Measurements from ENCODE around the gene FDPS.

Gene FDPS

GRCh38 chr1:155293086-155293749 is 15.4 kb upstream of the FDPS start:
- Histone ChIP-seq H3K9ac (ENCODE audit: low read length) (no peak overlapping the region), H3K4me3 (ENCODE audit: low read length) (no peak overlapping the region), H3K4me1 (ENCODE audit: control insufficient read depth, insufficient read depth, low read length) (no peaks in the 10 kb centered on the region), H3K36me3 (ENCODE audit: control insufficient read depth, insufficient read depth, low read length) (no peaks in the 10 kb centered on the region), H3K27me3 (ENCODE audit: control insufficient read depth, insufficient read depth, low read length) (peaks cover 36% of the 10 kb centered on the region), H3K9me3 (ENCODE audit: control insufficient read depth, low read length) (no peaks in the 10 kb centered on the region)

GRCh38 chr1:155294520-155295182 is 14.0 kb upstream of the FDPS start:
- Histone ChIP-seq H3K4me3 (ENCODE audit: low read length) (no peak overlapping the region), H3K9ac (ENCODE audit: low read length) (no peak overlapping the region), H3K4me1 (ENCODE audit: control insufficient read depth, insufficient read depth, low read length) (no peaks in the 10 kb centered on the region), H3K9me3 (ENCODE audit: control insufficient read depth, low read length) (no peaks in the 10 kb centered on the region), H3K27me3 (ENCODE audit: control insufficient read depth, insufficient read depth, low read length) (peaks cover 36% of the 10 kb centered on the region), H3K36me3 (ENCODE audit: control insufficient read depth, insufficient read depth, low read length) (no peaks in the 10 kb centered on the region)

- H3K4me3 ChIP-seq (ENCODE audit: low read length) = no peak overlapping the region
- no peak overlapping the region for H3K9ac ChIP-seq (ENCODE audit: low read length)
- H3K4me1 ChIP-seq (ENCODE audit: control insufficient read depth, insufficient read depth, low read length) = no peaks in the 10 kb centered on the region
- no peaks in the 10 kb centered on the region for H3K9me3 ChIP-seq (ENCODE audit: control insufficient read depth, low read length)
- peaks cover 36% of the 10 kb centered on the region for H3K27me3 ChIP-seq (ENCODE audit: control insufficient read depth, insufficient read depth, low read length)
- no peaks in the 10 kb centered on the region for H3K36me3 ChIP-seq (ENCODE audit: control insufficient read depth, insufficient read depth, low read length)
Measured at GRCh38 chr1:155295183-155295941, 13.3 kb upstream of the FDPS start.

- Histone ChIP-seq H3K27me3 (ENCODE audit: control insufficient read depth, insufficient read depth, low read length) (peaks cover 36% of the 10 kb centered on the region), H3K36me3 (ENCODE audit: control insufficient read depth, insufficient read depth, low read length) (no peaks in the 10 kb centered on the region), H3K9ac (ENCODE audit: low read length) (no peak overlapping the region), H3K4me3 (ENCODE audit: low read length) (no peak overlapping the region), H3K9me3 (ENCODE audit: control insufficient read depth, low read length) (no peaks in the 10 kb centered on the region), H3K4me1 (ENCODE audit: control insufficient read depth, insufficient read depth, low read length) (no peaks in the 10 kb centered on the region)
Measured at GRCh38 chr1:155295942-155296267, 12.8 kb upstream of the FDPS start.

GRCh38 chr1:155296661-155297060 is 12.0 kb upstream of the FDPS start:
- no peak overlapping the region for H3K4me3 ChIP-seq (ENCODE audit: low read length)
- H3K27me3 ChIP-seq (ENCODE audit: control insufficient read depth, insufficient read depth, low read length) = peaks cover 36% of the 10 kb centered on the region
- H3K36me3 ChIP-seq (ENCODE audit: control insufficient read depth, insufficient read depth, low read length) = no peaks in the 10 kb centered on the region
- no peaks in the 10 kb centered on the region for H3K9me3 ChIP-seq (ENCODE audit: control insufficient read depth, low read length)
- no peaks in the 10 kb centered on the region for H3K4me1 ChIP-seq (ENCODE audit: control insufficient read depth, insufficient read depth, low read length)
- H3K9ac ChIP-seq (ENCODE audit: low read length) = no peak overlapping the region

- no peak overlapping the region for H3K4me3 ChIP-seq (ENCODE audit: low read length)
Measured at GRCh38 chr1:155297384-155297783, 11.3 kb upstream of the FDPS start.

GRCh38 chr1:155300024-155300423 is 8.6 kb upstream of the FDPS start:
- Histone ChIP-seq H3K36me3 (ENCODE audit: control insufficient read depth, insufficient read depth, low read length) (no peaks in the 10 kb centered on the region), H3K4me1 (ENCODE audit: control insufficient read depth, insufficient read depth, low read length) (no peaks in the 10 kb centered on the region), H3K9ac (ENCODE audit: low read length) (no peak overlapping the region), H3K9me3 (ENCODE audit: control insufficient read depth, low read length) (no peaks in the 10 kb centered on the region), H3K4me3 (ENCODE audit: low read length) (no peak overlapping the region), H3K27me3 (ENCODE audit: control insufficient read depth, insufficient read depth, low read length) (peaks cover 24% of the 10 kb centered on the region)

More at GRCh38 chr1:155297384-155297783, 11.3 kb upstream of the FDPS start:
- no peaks in the 10 kb centered on the region for H3K9me3 ChIP-seq (ENCODE audit: control insufficient read depth, low read length)
- no peak overlapping the region for H3K9ac ChIP-seq (ENCODE audit: low read length)
- no peaks in the 10 kb centered on the region for H3K36me3 ChIP-seq (ENCODE audit: control insufficient read depth, insufficient read depth, low read length)
- H3K4me1 ChIP-seq (ENCODE audit: control insufficient read depth, insufficient read depth, low read length) = no peaks in the 10 kb centered on the region
- peaks cover 36% of the 10 kb centered on the region for H3K27me3 ChIP-seq (ENCODE audit: control insufficient read depth, insufficient read depth, low read length)

GRCh38 chr1:155300553-155301329 is 7.9 kb upstream of the FDPS start:
- Histone ChIP-seq H3K4me3 (ENCODE audit: low read length) (no peak overlapping the region), H3K9ac (ENCODE audit: low read length) (no peak overlapping the region), H3K36me3 (ENCODE audit: control insufficient read depth, insufficient read depth, low read length) (no peaks in the 10 kb centered on the region), H3K9me3 (ENCODE audit: control insufficient read depth, low read length) (no peaks in the 10 kb centered on the region), H3K4me1 (ENCODE audit: control insufficient read depth, insufficient read depth, low read length) (no peaks in the 10 kb centered on the region), H3K27me3 (ENCODE audit: control insufficient read depth, insufficient read depth, low read length) (peaks cover 17% of the 10 kb centered on the region)

- Histone ChIP-seq H3K4me1 (ENCODE audit: control insufficient read depth, insufficient read depth, low read length) (no peaks in the 10 kb centered on the region), H3K4me3 (ENCODE audit: low read length) (no peak within 1 kb of the TSS), H3K9me3 (ENCODE audit: control insufficient read depth, low read length) (no peaks in the 10 kb centered on the region), H3K27me3 (ENCODE audit: control insufficient read depth, insufficient read depth, low read length) (peaks cover 10% of the 10 kb centered on the region), H3K36me3 (ENCODE audit: control insufficient read depth, insufficient read depth, low read length) (no peaks in the 10 kb centered on the region), H3K9ac (ENCODE audit: low read length) (no peak within 1 kb of the TSS)
Measured at GRCh38 chr1:155301342-155301841, 7.3 kb upstream of the FDPS start, which contains the start of gene PKLR. TSS of gene PKLR (minus strand) at chr1:155301438. CDS start at chr1:155301395, 43 bp downstream.

- no peaks in the 10 kb centered on the region for H3K27me3 ChIP-seq (ENCODE audit: control insufficient read depth, insufficient read depth, low read length)
- H3K9ac ChIP-seq (ENCODE audit: low read length) = no peak overlapping the region
- no peaks in the 10 kb centered on the region for H3K36me3 ChIP-seq (ENCODE audit: control insufficient read depth, insufficient read depth, low read length)
- no peak overlapping the region for H3K4me3 ChIP-seq (ENCODE audit: low read length)
- peaks cover 12% of the 10 kb centered on the region for H3K4me1 ChIP-seq (ENCODE audit: control insufficient read depth, insufficient read depth, low read length)
- no peaks in the 10 kb centered on the region for H3K9me3 ChIP-seq (ENCODE audit: control insufficient read depth, low read length)
Measured at GRCh38 chr1:155304558-155305063, 4.1 kb upstream of the FDPS start.

GRCh38 chr1:155305881-155306391 is 2.7 kb upstream of the FDPS start:
- Histone ChIP-seq H3K27me3 (ENCODE audit: control insufficient read depth, insufficient read depth, low read length) (no peaks in the 10 kb centered on the region), H3K9me3 (ENCODE audit: control insufficient read depth, low read length) (no peaks in the 10 kb centered on the region), H3K4me3 (ENCODE audit: low read length) (no peak overlapping the region), H3K4me1 (ENCODE audit: control insufficient read depth, insufficient read depth, low read length) (peaks cover 24% of the 10 kb centered on the region), H3K36me3 (ENCODE audit: control insufficient read depth, insufficient read depth, low read length) (no peaks in the 10 kb centered on the region), H3K9ac (ENCODE audit: low read length) (no peak overlapping the region)
